Esophagus muscularis mucosa (tissue), 4 donors: ENCODE results near the gene CYB5A. TPM values are rescaled to one million over a fixed set of nuclear protein-coding genes. Genes with fewer than 3 reads are reported as not detected.

ENCODE experiments used
- DNase-seq: peaks from one replicate; pipeline ENCODE4 v3.0.0-alpha.2; 2017; ENCODE audit errors: extremely low spot score
- H3K27ac ChIP-seq, 4 donors: fragments of 200-600 bp; sonication (generic); replicated peaks in 1 of 4; 1 replicate in 3 of 4; 2 replicates in 1 of 4; pipeline ENCODE4 v1.5.1; 2016 to 2019; ENCODE audit warnings: mild to moderate bottlenecking in 1 of 4
- H3K27me3 ChIP-seq, 4 donors: fragments of 200-600 bp; sonication (generic); one replicate each; pipeline versions ENCODE4 v1.5.1 to v1.6.0; 2016 to 2019
- H3K36me3 ChIP-seq, 4 donors: fragments of 200-600 bp; sonication (generic); one replicate each; pipeline ENCODE4 v1.5.1; 2016 to 2019
- H3K4me1 ChIP-seq, 4 donors: fragments of 200-600 bp; sonication (generic); one replicate each; pipeline ENCODE4 v1.5.1; 2016 to 2019
- H3K4me3 ChIP-seq, 4 donors: fragments of 200-600 bp; sonication (generic); 1 replicate in 2 of 4; 2 replicates in 2 of 4; pipeline ENCODE4 v1.5.1; 2016 to 2019; ENCODE audit warnings: mild to moderate bottlenecking in 4 of 4, moderate library complexity in 1 of 4
- H3K9me3 ChIP-seq, 4 donors: fragments of 200-600 bp; sonication (generic); 1 replicate in 3 of 4; 2 replicates in 1 of 4; pipeline ENCODE4 v1.5.1; 2016 to 2019
- EP300 ChIP-seq: sonication (generic); formaldehyde crosslinking; IDR thresholded peaks from one replicate; pipeline ENCODE4 v1.6.1; 2017; ENCODE audit warnings: antibody characterized with exemption
- POLR2A ChIP-seq: fragments of 450-650 bp; IDR thresholded peaks from one replicate; pipeline ENCODE4 v1.6.1; 2017; ENCODE audit warnings: antibody characterized with exemption, moderate library complexity, mild to moderate bottlenecking, low read depth
- POLR2AphosphoS5 ChIP-seq, 2 donors: sonication (generic); formaldehyde crosslinking; IDR thresholded peaks; one replicate each; pipeline ENCODE4 v1.6.1; 2017; ENCODE audit warnings: antibody characterized with exemption in 2 of 2
- WGBS: methylation state at CpG from one replicate; pipeline ENCODE4 v1.1.5; 2018; 5-methylcytosine and 5-hydroxymethylcytosine counted together
- intact Hi-C: fragments of 100-400 bp; cut with DNase I; formaldehyde crosslinking; loops from one replicate; pipeline ENCODE4 v1.15.1; 2023
- total RNA-seq, 4 donors: library from RNA; depleted of rRNA; stranded (reverse); fragments of >200 nt; gene quantifications; one replicate each; pipeline versions ENCODE4 v1.1.0 to v1.2.1, GENCODE V29; 2016
- TF ChIP-seq, protein P1 (sequence below), 3 experiments: fragments of 200-600 bp in 2 of 3; fragments of 450-650 bp in 1 of 3; sonication (generic) in 2 of 3; IDR thresholded peaks; one replicate each; pipeline ENCODE4 v1.5.1; 2017 to 2019; ENCODE audit warnings: antibody characterized with exemption in 3 of 3, mild to moderate bottlenecking in 2 of 3, moderate library complexity in 1 of 3

The CYB5A gene
- total RNA-seq, 4 donors from 2014 or later: 77.7 to 99.4 (median 81.5) TPM

DNA sequence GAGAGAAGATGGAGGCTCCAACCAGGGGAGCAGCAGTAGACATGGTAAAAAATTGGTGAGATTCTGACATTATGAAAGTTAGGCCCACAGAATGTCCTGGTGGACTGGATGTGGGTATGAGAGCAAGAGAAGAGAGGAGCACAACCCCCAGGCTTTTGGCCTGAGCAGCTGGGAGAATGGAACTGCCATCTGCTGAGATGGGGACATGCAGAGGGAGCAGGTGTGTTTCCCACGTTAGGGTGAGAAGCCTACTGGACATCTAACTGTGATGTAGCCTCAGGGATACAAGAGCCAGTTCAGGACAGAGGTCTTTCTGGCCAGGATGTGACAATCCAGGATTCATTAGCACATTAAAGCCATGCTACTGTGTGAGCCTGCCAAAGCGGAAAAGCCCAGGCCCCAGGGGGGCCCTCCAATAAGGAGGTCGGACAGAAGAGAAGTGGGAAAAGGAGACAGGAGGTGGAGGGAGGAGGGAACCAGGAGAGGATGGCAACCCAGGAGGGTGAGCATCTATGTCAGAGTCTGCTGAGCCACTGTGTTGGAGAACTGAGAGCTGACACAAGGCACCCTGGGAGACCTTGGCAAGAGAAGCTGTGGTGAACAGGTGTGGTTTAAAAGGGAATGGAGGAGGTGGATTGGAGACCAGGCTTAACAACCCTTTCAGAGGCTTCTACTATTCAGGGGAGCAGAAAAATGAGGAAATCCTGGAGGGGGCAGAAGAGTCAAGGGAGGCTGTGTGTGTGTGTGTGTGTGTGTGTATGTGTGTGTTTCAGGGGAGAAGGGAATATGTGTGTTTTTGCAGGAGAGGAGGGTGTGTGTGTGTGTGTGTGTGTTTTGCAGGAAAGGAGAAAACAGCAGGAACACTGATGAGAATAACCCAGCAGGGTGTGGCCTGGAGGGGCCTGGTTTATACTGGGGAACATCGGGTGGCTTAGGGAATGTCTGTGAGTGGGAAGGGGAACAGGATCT is 10.5 kb downstream of the CYB5A start:
- Histone ChIP-seq H3K9me3 (no peaks in the 10 kb centered on the region), H3K4me1 (peaks cover 67 to 78% (median 74%) of the 10 kb centered on the region in 4 donors), H3K4me3 (no peak overlapping the region), H3K27ac (peak overlapping the region in 1 of 4 donors; percentile 21), H3K36me3 (peaks cover 0 to 3% (median 0%) of the 10 kb centered on the region in 4 donors), H3K27me3 (no peaks in the 10 kb centered on the region)
- DNase-seq: peak; percentile 68
- TF ChIP-seq POLR2A: no peak
- TF ChIP-seq, protein P1, sequence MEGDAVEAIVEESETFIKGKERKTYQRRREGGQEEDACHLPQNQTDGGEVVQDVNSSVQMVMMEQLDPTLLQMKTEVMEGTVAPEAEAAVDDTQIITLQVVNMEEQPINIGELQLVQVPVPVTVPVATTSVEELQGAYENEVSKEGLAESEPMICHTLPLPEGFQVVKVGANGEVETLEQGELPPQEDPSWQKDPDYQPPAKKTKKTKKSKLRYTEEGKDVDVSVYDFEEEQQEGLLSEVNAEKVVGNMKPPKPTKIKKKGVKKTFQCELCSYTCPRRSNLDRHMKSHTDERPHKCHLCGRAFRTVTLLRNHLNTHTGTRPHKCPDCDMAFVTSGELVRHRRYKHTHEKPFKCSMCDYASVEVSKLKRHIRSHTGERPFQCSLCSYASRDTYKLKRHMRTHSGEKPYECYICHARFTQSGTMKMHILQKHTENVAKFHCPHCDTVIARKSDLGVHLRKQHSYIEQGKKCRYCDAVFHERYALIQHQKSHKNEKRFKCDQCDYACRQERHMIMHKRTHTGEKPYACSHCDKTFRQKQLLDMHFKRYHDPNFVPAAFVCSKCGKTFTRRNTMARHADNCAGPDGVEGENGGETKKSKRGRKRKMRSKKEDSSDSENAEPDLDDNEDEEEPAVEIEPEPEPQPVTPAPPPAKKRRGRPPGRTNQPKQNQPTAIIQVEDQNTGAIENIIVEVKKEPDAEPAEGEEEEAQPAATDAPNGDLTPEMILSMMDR (IDR thresholded peaks at IDR 0.05): no peak
- TF ChIP-seq EP300: no peak
- TF ChIP-seq POLR2AphosphoS5 (IDR thresholded peaks at IDR 0.05): no peak
- intact Hi-C loops: no loop called here
- 74% methylated on average over 4 of the region's 4 CpGs for WGBS

DNA sequence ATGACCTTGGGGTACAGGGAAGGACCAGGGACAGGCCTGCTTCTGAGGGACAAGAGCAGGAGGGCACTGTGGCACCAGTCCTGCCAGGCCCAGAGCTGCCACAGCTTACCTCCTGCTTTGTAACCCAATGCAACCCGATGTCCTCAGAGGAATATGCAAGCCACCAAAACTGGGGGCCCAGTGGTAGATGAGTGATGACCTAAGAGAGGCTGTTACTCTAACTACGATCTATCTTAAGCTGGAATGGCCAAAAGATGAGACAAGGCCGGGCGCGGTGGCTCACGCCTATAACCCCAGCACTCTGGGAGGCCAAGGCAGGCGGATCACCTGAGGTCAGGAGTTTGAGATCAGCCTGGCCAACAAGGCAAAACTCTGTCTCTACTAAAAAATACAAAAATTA is 12.8 kb downstream of the CYB5A start:
- peaks cover 0 to 3% (median 0%) of the 10 kb centered on the region in 4 donors for H3K36me3 ChIP-seq
- no peak overlapping the region for H3K4me3 ChIP-seq
- WGBS: 95% methylated on average over 7 of the region's 7 CpGs
- no peak for DNase-seq
- intact Hi-C loops: no loop called here
- TF ChIP-seq, protein P1 (IDR thresholded peaks at IDR 0.05): no peak
- TF ChIP-seq POLR2A: no peak
- no peak overlapping the region for H3K27ac ChIP-seq
- no peaks in the 10 kb centered on the region for H3K27me3 ChIP-seq
- H3K9me3 ChIP-seq: no peaks in the 10 kb centered on the region
- peaks cover 51 to 69% (median 62%) of the 10 kb centered on the region in 4 donors for H3K4me1 ChIP-seq

DNA sequence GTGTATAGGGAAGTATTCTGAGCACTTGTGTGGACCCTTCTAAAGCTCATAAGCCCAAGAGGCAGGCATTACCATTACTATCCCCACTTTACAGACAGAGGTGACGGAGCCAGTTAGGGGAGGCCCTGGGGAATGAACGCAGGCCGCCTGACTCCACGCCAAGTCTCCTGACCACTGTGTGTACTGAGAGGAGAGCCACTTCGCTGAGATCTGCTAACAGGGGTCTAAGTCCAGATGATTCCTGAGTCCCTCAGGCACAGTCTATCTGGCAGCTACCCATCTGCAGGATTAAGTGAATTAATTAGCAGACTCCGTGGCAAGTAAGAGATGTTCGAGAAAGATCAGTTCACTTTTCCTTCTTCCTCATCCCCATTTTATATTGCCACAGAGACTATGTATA is 13.7 kb downstream of the CYB5A start:
- intact Hi-C loops: no loop called here
- H3K4me1 ChIP-seq: peaks cover 51 to 68% (median 61%) of the 10 kb centered on the region in 4 donors
- 91% methylated on average over 7 of the region's 7 CpGs for WGBS

DNA sequence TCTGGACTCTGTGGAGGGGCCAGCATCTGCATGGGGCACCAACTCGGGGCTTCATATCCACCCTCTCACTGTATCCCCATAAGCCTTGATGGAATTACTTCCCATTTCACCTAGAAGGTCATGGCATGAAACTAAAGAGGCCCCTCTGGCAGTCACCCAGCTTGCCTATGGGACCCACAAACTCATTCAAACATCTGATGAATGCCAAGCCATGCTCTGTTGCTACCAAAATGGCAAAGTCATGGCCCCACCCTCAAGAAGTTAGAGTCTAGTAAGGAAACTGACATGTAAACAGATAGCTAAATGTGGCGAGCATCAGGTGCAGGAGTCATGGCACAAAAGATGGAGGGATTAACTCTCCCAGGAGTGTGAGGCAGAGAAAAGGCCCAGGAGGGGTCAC is 14.5 kb downstream of the CYB5A start:
- WGBS: 96% methylated on average over 2 of the region's 2 CpGs
- intact Hi-C loops: no loop called here
- no peak for TF ChIP-seq EP300
- no peak for TF ChIP-seq POLR2AphosphoS5 (IDR thresholded peaks at IDR 0.05)
- TF ChIP-seq, protein P1 (IDR thresholded peaks at IDR 0.05): no peak
- no peak for TF ChIP-seq POLR2A
- Histone ChIP-seq H3K27me3 (no peaks in the 10 kb centered on the region), H3K27ac (no peak overlapping the region), H3K4me3 (no peak overlapping the region), H3K36me3 (peaks cover 0 to 3% (median 0%) of the 10 kb centered on the region in 4 donors), H3K9me3 (no peaks in the 10 kb centered on the region), H3K4me1 (peaks cover 46 to 62% (median 55%) of the 10 kb centered on the region in 4 donors)
- DNase-seq: no peak

More for the DNA sequence above, 13.7 kb downstream of the CYB5A start:
- no peak overlapping the region for H3K27ac ChIP-seq
- no peak for DNase-seq
- no peak overlapping the region for H3K4me3 ChIP-seq
- no peaks in the 10 kb centered on the region for H3K27me3 ChIP-seq
- peaks cover 0 to 3% (median 0%) of the 10 kb centered on the region in 4 donors for H3K36me3 ChIP-seq
- no peak for TF ChIP-seq POLR2A
- TF ChIP-seq POLR2AphosphoS5 (IDR thresholded peaks at IDR 0.05): no peak
- TF ChIP-seq, protein P1 (IDR thresholded peaks at IDR 0.05): no peak
- no peak for TF ChIP-seq EP300
- H3K9me3 ChIP-seq: no peaks in the 10 kb centered on the region
